ENCODE results near the gene NUDT3. TPM values are rescaled to one million over a fixed set of nuclear protein-coding genes. Genes with fewer than 3 reads are reported as not detected.

NUDT3 gene
- total and polyA plus RNA-seq, 9 of the 15 experiments (the other 6 are each of a cell fraction or from before 2014, with no cell fraction given) = 5.4 to 81.2 (median 56.4) TPM

GRCh38 chr6:34425498-34426410 is 33.3 kb upstream of the NUDT3 start, which contains the start of gene RPS10 (continued):
- no peak for TF ChIP-seq ETV6 (IDR thresholded peaks at IDR 0.05; ENCODE audit: borderline replicate concordance in 1 of 2, low read depth in 2 of 2, low read length in 1 of 2)
- no peak for TF ChIP-seq ETV6 (CRISPR knock-in tag; IDR thresholded peaks at IDR 0.05; ENCODE audit: borderline replicate concordance)
- TF ChIP-seq KLF10 (CRISPR knock-in tag; IDR thresholded peaks at IDR 0.05) = no peak
- no peak for TF ChIP-seq ZNF23 (CRISPR knock-in tag; IDR thresholded peaks at IDR 0.05)
- TF ChIP-seq GABPA (tag; conservative IDR thresholded peaks at IDR 0.05; ENCODE audit: low read depth) = peak; percentile 88
- TF ChIP-seq ZSCAN29 (IDR thresholded peaks at IDR 0.05) = 0 out of 2 replicates have a peak, but pooled peaks have one; percentile 43
- peak; percentile 39; the same call in 1 of the 2 replicates for TF ChIP-seq FOXK1 (CRISPR knock-in tag; IDR thresholded peaks at IDR 0.05; ENCODE audit: borderline replicate concordance)
- peak; percentile 66 for TF ChIP-seq SMAD1 (IDR thresholded peaks at IDR 0.05; ENCODE audit: low read depth, low read length, partially characterized antibody)
- peak; percentile 15 for TF ChIP-seq GTF2B (IDR thresholded peaks at IDR 0.05; ENCODE audit: extremely low read depth, insufficient read length)
- TF ChIP-seq SIN3A (IDR thresholded peaks at IDR 0.05; ENCODE audit: borderline replicate concordance in 2 of 2, control insufficient read depth in 1 of 2, low read depth in 2 of 2, low read length in 2 of 2) = peak; percentile 84 to 89; a peak in 2 of 4 replicates
- peak; percentile 64 for TF ChIP-seq SOX6 (IDR thresholded peaks at IDR 0.05)
- TF ChIP-seq EP400 (IDR thresholded peaks at IDR 0.05) = peak; percentile 99
- TF ChIP-seq TEAD1 (CRISPR knock-in tag; IDR thresholded peaks at IDR 0.05) = peak in 1 of 2 experiments; percentile 89; a peak in 2 of 4 replicates
- TF ChIP-seq ZNF717 (CRISPR knock-in tag; IDR thresholded peaks at IDR 0.05) = 0 out of 2 replicates have a peak, but pooled peaks have one; percentile 20
- peak; percentile 73; the same call in 1 of the 2 replicates for TF ChIP-seq ZBTB17 (CRISPR knock-in tag; IDR thresholded peaks at IDR 0.05)
- no peak for TF ChIP-seq ETS2 (tag; IDR thresholded peaks at IDR 0.05; ENCODE audit: borderline replicate concordance, poor library complexity, severe bottlenecking)
- TF ChIP-seq BHLHE40 (IDR thresholded peaks at IDR 0.05; ENCODE audit: low read length) = peak; percentile 56; the same call in 1 of the 2 replicates
- TF ChIP-seq ZNF24 (IDR thresholded peaks at IDR 0.05) = peak; percentile 56; the same call in 1 of the 2 replicates
- no peak for TF ChIP-seq ZNF316 (IDR thresholded peaks at IDR 0.05)
- no peak for TF ChIP-seq RBM39 (optimal IDR thresholded peaks at IDR 0.05; ENCODE audit: low read depth, low read length)
- peak; percentile 78; the same call in 1 of the 2 replicates for TF ChIP-seq ESRRA (IDR thresholded peaks at IDR 0.05; ENCODE audit: borderline replicate concordance, low read depth)
- no peak for TF ChIP-seq HDAC3 (IDR thresholded peaks at IDR 0.05; ENCODE audit: borderline replicate concordance, partially characterized antibody)
- 0 out of 4 replicates have a peak, but pooled peaks of 1 of the 2 experiments have one; percentile 24 for TF ChIP-seq FOXK2 (conservative IDR thresholded peaks at IDR 0.05 in 1 of 2, IDR thresholded peaks at IDR 0.05 in 1 of 2; ENCODE audit: low read depth in 2 of 2)
- peak; percentile 72; the same call in 1 of the 2 replicates for TF ChIP-seq MBD2 (IDR thresholded peaks at IDR 0.05; ENCODE audit: borderline replicate concordance, low read depth)
- TF ChIP-seq PATZ1 (CRISPR knock-in tag; IDR thresholded peaks at IDR 0.05; ENCODE audit: borderline replicate concordance) = no peak
- TF ChIP-seq ZNF830 (CRISPR knock-in tag; IDR thresholded peaks at IDR 0.05) = 0 out of 2 replicates have a peak, but pooled peaks have one; percentile 84
- peak; percentile 99 for TF ChIP-seq ZZZ3 (IDR thresholded peaks at IDR 0.05)
